HepG2 (cell line): ENCODE data around the gene DDX24. TPM values are rescaled to one million over a fixed set of nuclear protein-coding genes. Genes with fewer than 3 reads are reported as not detected.

ENCODE experiments used
- FOXK1 ChIP-seq: sonication (generic); formaldehyde crosslinking; IDR thresholded peaks from 2 replicates; pipeline ENCODE4 v1.4.0; 2020; ENCODE audit warnings: low read depth, missing genetic modification reagents, borderline replicate concordance
- GLI4 ChIP-seq: sonication (generic); formaldehyde crosslinking; IDR thresholded peaks from 2 replicates; pipeline ENCODE4 v1.5.1; 2020; ENCODE audit warnings: missing genetic modification reagents, mild to moderate bottlenecking, moderate library complexity, borderline replicate concordance
- HDAC2 ChIP-seq: sonication (generic); formaldehyde crosslinking; IDR thresholded peaks from 2 replicates; pipeline ENCODE4 v1.4.0; 2020; ENCODE audit warnings: missing genetic modification reagents
- KDM1A ChIP-seq: IDR thresholded peaks from 2 replicates; pipeline ENCODE4 v1.6.1; 2016; ENCODE audit warnings: missing compliant biosample characterization
- NFE2L2 ChIP-seq: fragments of 150-350 bp; IDR thresholded peaks from 2 replicates; pipeline ENCODE4 v1.6.1; 2014; ENCODE audit warnings: low read length
- NR2C2 ChIP-seq: sonication (generic); formaldehyde crosslinking; IDR thresholded peaks from 2 replicates; pipeline ENCODE4 v1.4.0; 2020; ENCODE audit warnings: missing genetic modification reagents, mild to moderate bottlenecking, moderate library complexity, borderline replicate concordance
- RARA ChIP-seq: IDR thresholded peaks from 2 replicates; pipeline ENCODE4 v1.6.1; 2016; ENCODE audit warnings: missing genetic modification reagents, missing compliant biosample characterization
- RXRB ChIP-seq: IDR thresholded peaks from 2 replicates; pipeline ENCODE4 v1.6.1; 2016; ENCODE audit warnings: borderline replicate concordance, missing genetic modification reagents, missing compliant biosample characterization
- SOX13 ChIP-seq, 3 experiments: fragments of 450-650 bp in 1 of 3; sonication (generic) in 1 of 3; formaldehyde crosslinking in 1 of 3; IDR thresholded peaks in 2 of 3; conservative IDR thresholded peaks in 1 of 3; 2 replicates each; pipeline versions ENCODE4 v1.5.0 to v1.6.1; 2016 to 2020; ENCODE audit warnings: antibody characterized with exemption in 1 of 3, mild to moderate bottlenecking in 1 of 3, missing compliant biosample characterization in 1 of 3, missing genetic modification reagents in 1 of 3, moderate library complexity in 1 of 3
- SP1 ChIP-seq, 2 experiments: fragments of 450-650 bp in 1 of 2; sonication (generic) in 1 of 2; formaldehyde crosslinking in 1 of 2; IDR thresholded peaks; 2 replicates each; pipeline versions ENCODE4 v1.4.0 to v1.6.1; 2016 to 2020; ENCODE audit warnings: missing genetic modification reagents in 1 of 2
- SRSF4 ChIP-seq: fragments of 200-400 bp; formaldehyde crosslinking; IDR thresholded peaks from one replicate; pipeline ENCODE4 v1.6.1; 2018; ENCODE audit warnings: mild to moderate bottlenecking, low read depth, low read length, moderate library complexity; ENCODE audit not compliant: poor library complexity, severe bottlenecking
- ZFAT ChIP-seq: sonication (generic); formaldehyde crosslinking; conservative IDR thresholded peaks from 2 replicates; pipeline ENCODE4 v1.8.1; 2023; ENCODE audit warnings: missing genetic modification reagents, inconsistent platforms
- ZNF17 ChIP-seq: sonication (generic); formaldehyde crosslinking; IDR thresholded peaks from 2 replicates; pipeline ENCODE4 v1.5.0; 2020; ENCODE audit warnings: mild to moderate bottlenecking, missing genetic modification reagents
- ZNF350 ChIP-seq: sonication (generic); formaldehyde crosslinking; IDR thresholded peaks from 2 replicates; pipeline ENCODE4 v1.4.0; 2020; ENCODE audit warnings: mild to moderate bottlenecking, low read depth, missing genetic modification reagents, borderline replicate concordance
- ZNF781 ChIP-seq: sonication (generic); formaldehyde crosslinking; IDR thresholded peaks from 2 replicates; pipeline ENCODE4 v1.5.1; 2020; ENCODE audit warnings: borderline replicate concordance, mild to moderate bottlenecking, missing genetic modification reagents; ENCODE audit errors: not compliant biosample characterization
- polyA plus RNA-seq, 8 experiments: library from polyadenylated mRNA; depleted of rRNA in 3 of 8; stranded (reverse) in 7 of 8; unstranded in 1 of 8; fragments of >200 nt; fragmentation: Illumina TruSeq in 4 of 8; extraction: Trizol in 4 of 8; gene quantifications; 2 replicates each; pipeline versions ENCODE4 v1.2.1 to v1.2.3, GENCODE V29; 2011 to 2016; ENCODE audit warnings: low read depth in 4 of 8, missing spikeins in 1 of 8, mixed read lengths in 1 of 8; ENCODE audit not compliant: insufficient read depth in 1 of 8
- total RNA-seq, 5 experiments: library from RNA; depleted of rRNA; stranded (reverse); fragments of >200 nt; fragmentation: Illumina TruSeq; extraction: Trizol; gene quantifications; 2 replicates each; pipeline ENCODE4 v1.2.3, GENCODE V29; 2016; ENCODE audit warnings: low read depth in 1 of 5
- TF ChIP-seq, protein P1 (sequence below): sonication (generic); formaldehyde crosslinking; IDR thresholded peaks from 2 replicates; pipeline ENCODE4 v1.8.0; 2022; ENCODE audit warnings: missing genetic modification reagents, mild to moderate bottlenecking, inconsistent platforms, borderline replicate concordance
- TF ChIP-seq, protein P2 (sequence below): IDR thresholded peaks from 2 replicates; pipeline ENCODE4 v1.6.1; 2016
- TF ChIP-seq, protein P3 (sequence below): sonication (generic); formaldehyde crosslinking; IDR thresholded peaks from 2 replicates; pipeline ENCODE4 v1.5.0; 2020; ENCODE audit warnings: missing genetic modification reagents, mild to moderate bottlenecking, borderline replicate concordance
- TF ChIP-seq, protein P4 (sequence below): IDR thresholded peaks from 2 replicates; pipeline ENCODE4 v1.6.1; 2012; ENCODE audit warnings: low read length, improper control_type of control experiment

Gene DDX24
- total and polyA plus RNA-seq, 2 of the 13 experiments (the other 11 are each of a cell fraction or from before 2014, with no cell fraction given) = 67.3 to 149 TPM

DNA sequence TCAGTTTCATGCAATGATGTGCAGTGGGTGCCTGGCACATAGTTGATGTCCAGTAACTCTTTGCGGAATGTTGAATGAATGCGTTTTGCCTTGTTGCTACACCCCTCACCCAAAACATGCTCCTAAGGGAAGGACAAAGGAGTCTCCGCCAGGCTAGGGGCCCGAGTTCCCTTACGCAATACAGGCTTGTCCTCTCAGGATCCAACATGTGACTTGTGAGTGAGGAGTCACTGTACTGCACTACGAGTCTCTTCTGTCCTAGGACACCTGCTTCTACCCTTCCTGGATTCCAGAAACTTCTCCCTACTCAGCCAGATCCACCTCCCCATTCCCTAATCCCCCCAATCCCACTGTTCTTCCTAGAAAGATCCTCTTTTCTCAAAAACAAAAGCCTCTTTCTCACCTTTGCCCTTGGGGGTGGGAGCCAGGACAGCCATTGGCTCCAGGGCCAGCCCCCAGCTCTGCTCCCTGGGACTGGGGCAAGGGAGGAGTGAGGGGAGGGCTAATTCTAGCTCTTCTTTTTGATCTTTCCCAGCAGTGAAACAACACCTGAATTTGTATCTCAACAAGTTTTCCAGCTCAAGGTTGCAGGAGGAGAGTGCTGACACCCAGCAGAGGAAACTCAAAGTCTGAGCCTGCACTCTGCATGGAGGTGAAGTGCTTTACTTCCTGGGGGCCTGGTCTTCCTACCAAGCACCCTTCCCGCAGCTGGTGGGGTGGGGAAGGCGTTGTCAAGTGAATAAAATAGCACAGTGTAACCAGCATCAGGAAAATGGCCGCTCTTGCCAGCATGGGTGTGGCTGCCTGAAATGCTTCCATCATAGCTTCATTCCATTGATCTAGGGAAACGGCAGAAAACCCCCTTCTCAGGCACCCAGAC lies 58.2 kb downstream of the DDX24 start (continued):
- peak; percentile 47; the same call in 1 of the 2 replicates for TF ChIP-seq NR2C2 (CRISPR knock-in tag)
- TF ChIP-seq, protein P1, sequence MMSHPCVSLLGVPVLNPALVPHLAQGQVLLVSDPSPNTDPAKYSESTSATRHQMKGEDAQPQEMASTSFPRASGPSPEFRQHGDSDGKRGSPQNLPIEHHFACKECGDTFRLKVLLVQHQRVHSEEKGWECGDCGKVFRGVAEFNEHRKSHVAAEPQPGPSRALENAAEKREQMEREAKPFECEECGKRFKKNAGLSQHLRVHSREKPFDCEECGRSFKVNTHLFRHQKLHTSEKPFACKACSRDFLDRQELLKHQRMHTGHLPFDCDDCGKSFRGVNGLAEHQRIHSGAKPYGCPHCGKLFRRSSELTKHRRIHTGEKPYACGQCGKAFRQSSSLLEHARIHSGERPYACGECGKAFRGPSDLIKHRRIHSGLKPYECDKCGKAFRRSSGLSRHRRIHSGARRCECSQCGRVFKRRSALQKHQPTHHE (CRISPR knock-in tag) = 0 out of 2 replicates have a peak, but pooled peaks have one; percentile 53
- no peak for TF ChIP-seq ZNF781 (CRISPR knock-in tag)
- no peak for TF ChIP-seq GLI4 (CRISPR knock-in tag)
- TF ChIP-seq, protein P2, sequence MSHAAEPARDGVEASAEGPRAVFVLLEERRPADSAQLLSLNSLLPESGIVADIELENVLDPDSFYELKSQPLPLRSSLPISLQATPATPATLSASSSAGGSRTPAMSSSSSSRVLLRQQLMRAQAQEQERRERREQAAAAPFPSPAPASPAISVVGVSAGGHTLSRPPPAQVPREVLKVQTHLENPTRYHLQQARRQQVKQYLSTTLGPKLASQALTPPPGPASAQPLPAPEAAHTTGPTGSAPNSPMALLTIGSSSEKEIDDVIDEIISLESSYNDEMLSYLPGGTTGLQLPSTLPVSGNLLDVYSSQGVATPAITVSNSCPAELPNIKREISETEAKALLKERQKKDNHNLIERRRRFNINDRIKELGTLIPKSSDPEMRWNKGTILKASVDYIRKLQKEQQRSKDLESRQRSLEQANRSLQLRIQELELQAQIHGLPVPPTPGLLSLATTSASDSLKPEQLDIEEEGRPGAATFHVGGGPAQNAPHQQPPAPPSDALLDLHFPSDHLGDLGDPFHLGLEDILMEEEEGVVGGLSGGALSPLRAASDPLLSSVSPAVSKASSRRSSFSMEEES (CRISPR knock-in tag) = peak; percentile 72
- 0 out of 2 replicates have a peak, but pooled peaks have one; percentile 33 for TF ChIP-seq ZNF350 (CRISPR knock-in tag)
- TF ChIP-seq, protein P3, sequence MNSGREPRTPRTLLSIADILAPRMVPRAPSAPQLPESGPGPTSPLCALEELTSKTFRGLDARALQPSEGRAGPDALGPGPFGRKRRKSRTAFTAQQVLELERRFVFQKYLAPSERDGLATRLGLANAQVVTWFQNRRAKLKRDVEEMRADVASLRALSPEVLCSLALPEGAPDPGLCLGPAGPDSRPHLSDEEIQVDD (CRISPR knock-in tag) = no peak
- TF ChIP-seq SOX13 (IDR thresholded peaks at IDR 0.05) = no peak
- peak in 1 of 2 experiments; percentile 60; a peak in 2 of 4 replicates for TF ChIP-seq SOX13 (CRISPR knock-in tag; conservative IDR thresholded peaks at IDR 0.05 in 1 of 2, IDR thresholded peaks at IDR 0.05 in 1 of 2)
- TF ChIP-seq, protein P4, sequence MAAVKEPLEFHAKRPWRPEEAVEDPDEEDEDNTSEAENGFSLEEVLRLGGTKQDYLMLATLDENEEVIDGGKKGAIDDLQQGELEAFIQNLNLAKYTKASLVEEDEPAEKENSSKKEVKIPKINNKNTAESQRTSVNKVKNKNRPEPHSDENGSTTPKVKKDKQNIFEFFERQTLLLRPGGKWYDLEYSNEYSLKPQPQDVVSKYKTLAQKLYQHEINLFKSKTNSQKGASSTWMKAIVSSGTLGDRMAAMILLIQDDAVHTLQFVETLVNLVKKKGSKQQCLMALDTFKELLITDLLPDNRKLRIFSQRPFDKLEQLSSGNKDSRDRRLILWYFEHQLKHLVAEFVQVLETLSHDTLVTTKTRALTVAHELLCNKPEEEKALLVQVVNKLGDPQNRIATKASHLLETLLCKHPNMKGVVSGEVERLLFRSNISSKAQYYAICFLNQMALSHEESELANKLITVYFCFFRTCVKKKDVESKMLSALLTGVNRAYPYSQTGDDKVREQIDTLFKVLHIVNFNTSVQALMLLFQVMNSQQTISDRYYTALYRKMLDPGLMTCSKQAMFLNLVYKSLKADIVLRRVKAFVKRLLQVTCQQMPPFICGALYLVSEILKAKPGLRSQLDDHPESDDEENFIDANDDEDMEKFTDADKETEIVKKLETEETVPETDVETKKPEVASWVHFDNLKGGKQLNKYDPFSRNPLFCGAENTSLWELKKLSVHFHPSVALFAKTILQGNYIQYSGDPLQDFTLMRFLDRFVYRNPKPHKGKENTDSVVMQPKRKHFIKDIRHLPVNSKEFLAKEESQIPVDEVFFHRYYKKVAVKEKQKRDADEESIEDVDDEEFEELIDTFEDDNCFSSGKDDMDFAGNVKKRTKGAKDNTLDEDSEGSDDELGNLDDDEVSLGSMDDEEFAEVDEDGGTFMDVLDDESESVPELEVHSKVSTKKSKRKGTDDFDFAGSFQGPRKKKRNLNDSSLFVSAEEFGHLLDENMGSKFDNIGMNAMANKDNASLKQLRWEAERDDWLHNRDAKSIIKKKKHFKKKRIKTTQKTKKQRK = no peak
- TF ChIP-seq FOXK1 (CRISPR knock-in tag) = no peak
- TF ChIP-seq ZFAT = no peak
- TF ChIP-seq ZNF17 (CRISPR knock-in tag) = no peak
- TF ChIP-seq HDAC2 = no peak
- TF ChIP-seq NFE2L2 = no peak
- peak; percentile 2; the same call in 1 of the 2 replicates for TF ChIP-seq RXRB (CRISPR knock-in tag)
- no peak for TF ChIP-seq KDM1A (CRISPR knock-in tag)
- peak; percentile 32; the same call in 1 of the 2 replicates for TF ChIP-seq RARA (CRISPR knock-in tag)
- TF ChIP-seq SP1 (IDR thresholded peaks at IDR 0.05) = no peak
- no peak for TF ChIP-seq SP1 (CRISPR knock-in tag; IDR thresholded peaks at IDR 0.05)
- TF ChIP-seq SRSF4 = no peak
